Ureter (tissue), 1 donor: ENCODE measurements around the gene C12orf57. TPM values are rescaled to one million over a fixed set of nuclear protein-coding genes. Genes with fewer than 3 reads are reported as not detected.

Source experiments
- DNase-seq: peaks from one replicate; pipeline ENCODE4 v3.0.0-alpha.2; 2020; ENCODE audit warnings: low spot score
- total RNA-seq: library from RNA; stranded (reverse); gene quantifications from one replicate; pipeline ENCODE4 v1.2.4, GENCODE V29; 2023
- donor health status: DM: yes; HTN: yes; CAD: no.

C12orf57 gene
- total RNA-seq, 1 donor from 2014 or later = 172 TPM

DNA sequence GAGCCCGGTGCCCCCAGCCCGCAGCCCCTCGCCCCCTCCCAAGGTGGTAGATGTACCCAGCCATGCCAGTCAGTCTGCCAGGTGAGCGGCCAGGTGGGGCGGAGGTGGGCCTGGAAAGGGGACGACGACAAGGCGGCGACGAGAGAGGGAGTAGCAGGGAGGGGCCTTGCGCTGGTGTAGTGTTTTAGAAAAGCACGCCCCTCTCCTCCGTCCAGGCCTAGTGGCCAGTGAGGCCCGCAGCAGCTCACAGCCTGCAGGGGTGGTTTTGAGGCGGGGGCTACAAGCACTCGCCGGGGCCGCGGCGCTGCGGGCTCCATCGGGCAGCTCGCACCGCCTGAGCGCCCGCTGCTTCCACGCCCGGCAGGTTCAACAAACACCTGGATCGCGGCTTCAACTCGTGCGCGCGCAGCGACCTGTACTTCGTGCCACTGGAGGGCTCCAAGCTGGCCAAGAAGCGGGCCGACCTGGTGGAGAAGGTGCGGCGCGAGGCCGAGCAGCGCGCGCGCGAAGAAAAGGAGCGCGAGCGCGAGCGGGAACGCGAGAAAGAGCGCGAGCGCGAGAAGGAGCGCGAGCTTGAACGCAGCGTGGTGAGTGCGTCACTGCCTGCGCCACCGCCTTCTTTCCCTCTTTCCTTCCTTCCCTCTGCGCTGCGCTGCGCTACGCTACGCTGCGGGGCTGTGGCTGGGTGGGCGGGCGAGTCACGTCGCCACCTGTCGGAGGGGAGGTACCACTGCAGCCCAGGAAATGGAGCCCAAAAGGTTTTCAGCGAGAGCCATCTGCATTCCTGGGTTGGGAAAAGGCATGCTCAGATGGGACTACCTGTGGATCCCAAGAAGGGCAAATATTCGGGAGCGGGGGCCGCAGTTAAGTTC lies 6.1 kb upstream of the C12orf57 start:
- peak; percentile 95 for DNase-seq

DNA sequence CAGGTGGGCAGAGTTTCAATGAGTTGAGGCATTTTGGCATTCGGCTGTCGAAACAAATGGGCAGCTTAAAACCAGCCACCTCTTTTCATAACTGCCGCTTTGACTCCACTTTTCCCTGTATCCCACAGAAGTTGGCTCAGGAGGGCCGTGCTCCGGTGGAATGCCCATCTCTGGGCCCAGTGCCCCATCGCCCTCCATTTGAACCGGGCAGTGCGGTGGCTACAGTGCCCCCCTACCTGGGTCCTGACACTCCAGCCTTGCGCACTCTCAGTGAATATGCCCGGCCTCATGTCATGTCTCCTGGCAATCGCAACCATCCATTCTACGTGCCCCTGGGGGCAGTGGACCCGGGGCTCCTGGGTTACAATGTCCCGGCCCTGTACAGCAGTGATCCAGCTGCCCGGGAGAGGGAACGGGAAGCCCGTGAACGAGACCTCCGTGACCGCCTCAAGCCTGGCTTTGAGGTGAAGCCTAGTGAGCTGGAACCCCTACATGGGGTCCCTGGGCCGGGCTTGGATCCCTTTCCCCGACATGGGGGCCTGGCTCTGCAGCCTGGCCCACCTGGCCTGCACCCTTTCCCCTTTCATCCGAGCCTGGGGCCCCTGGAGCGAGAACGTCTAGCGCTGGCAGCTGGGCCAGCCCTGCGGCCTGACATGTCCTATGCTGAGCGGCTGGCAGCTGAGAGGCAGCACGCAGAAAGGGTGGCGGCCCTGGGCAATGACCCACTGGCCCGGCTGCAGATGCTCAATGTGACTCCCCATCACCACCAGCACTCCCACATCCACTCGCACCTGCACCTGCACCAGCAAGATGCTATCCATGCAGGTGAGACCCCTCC lies 5.2 kb upstream of the C12orf57 start:
- DNase-seq = peak; percentile 61

DNA sequence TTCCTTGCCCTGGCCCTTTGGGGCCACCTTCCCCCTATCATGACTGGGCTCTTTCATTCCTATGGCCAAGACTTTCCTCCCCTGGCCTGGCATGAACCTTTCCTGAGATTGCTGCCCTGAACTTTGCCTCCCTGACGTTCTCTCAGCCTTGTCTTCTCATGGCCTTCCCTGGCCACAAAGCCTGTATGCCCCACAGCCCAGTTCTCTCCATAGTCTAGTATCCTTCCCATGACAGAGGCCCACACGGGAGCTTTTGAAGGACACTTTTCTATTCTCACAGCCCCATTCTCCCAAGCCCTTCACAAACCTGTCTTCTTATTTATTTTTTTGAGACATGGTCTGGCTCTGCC lies 4.7 kb upstream of the C12orf57 start:
- no peak for DNase-seq

DNA sequence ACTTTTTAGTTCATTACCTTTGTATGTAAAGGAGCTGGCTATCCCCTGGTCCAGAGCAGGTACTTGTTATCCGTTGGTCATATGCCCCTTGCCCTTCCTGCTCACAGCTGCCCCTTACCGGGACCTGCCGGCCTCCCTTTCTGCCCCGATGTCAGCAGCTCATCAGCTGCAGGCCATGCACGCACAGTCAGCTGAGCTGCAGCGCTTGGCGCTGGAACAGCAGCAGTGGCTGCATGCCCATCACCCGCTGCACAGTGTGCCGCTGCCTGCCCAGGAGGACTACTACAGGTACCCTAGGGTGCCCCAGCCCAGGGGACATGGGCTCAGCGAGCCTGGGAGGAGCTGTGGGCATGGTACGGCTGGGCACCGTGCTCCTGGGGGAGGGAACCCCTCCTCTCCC lies 2.6 kb upstream of the C12orf57 start:
- DNase-seq = no peak

DNA sequence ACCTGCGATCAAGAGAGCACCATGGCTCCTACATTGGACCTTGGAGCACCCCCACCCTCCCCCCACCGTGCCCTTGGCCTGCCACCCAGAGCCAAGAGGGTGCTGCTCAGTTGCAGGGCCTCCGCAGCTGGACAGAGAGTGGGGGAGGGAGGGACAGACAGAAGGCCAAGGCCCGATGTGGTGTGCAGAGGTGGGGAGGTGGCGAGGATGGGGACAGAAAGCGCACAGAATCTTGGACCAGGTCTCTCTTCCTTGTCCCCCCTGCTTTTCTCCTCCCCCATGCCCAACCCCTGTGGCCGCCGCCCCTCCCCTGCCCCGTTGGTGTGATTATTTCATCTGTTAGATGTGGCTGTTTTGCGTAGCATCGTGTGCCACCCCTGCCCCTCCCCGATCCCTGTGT lies 2.0 kb upstream of the C12orf57 start:
- DNase-seq = no peak

DNA sequence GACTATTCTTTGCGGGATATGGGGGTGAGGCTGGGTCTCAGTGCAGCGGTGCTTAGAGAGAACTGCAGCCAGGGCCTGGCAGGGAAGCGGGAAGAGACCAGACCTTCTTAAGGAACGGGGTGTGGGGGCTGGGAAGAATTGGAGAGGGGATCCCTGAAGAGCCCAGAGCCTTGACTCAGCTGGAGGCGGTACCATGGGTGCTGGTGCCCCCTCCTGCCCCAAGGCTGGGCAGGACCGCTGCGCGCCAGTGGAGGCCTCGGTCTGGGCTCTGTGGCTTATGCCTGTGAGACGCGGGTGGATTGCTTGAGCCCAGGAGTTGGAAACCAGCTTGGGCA lies 1.5 kb upstream of the C12orf57 start:
- no peak for DNase-seq

DNA sequence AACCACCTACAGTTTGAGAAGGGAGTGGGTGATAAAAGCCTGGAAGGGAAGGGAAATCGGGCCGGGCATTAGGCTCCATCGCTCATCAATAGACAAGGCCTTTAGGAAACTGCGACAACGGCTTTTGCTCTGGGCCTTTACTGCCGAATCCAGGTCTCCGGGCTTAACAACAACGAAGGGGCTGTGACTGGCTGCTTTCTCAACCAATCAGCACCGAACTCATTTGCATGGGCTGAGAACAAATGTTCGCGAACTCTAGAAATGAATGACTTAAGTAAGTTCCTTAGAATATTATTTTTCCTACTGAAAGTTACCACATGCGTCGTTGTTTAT lies 467 bp upstream of the C12orf57 start:
- DNase-seq = peak; percentile 88

DNA sequence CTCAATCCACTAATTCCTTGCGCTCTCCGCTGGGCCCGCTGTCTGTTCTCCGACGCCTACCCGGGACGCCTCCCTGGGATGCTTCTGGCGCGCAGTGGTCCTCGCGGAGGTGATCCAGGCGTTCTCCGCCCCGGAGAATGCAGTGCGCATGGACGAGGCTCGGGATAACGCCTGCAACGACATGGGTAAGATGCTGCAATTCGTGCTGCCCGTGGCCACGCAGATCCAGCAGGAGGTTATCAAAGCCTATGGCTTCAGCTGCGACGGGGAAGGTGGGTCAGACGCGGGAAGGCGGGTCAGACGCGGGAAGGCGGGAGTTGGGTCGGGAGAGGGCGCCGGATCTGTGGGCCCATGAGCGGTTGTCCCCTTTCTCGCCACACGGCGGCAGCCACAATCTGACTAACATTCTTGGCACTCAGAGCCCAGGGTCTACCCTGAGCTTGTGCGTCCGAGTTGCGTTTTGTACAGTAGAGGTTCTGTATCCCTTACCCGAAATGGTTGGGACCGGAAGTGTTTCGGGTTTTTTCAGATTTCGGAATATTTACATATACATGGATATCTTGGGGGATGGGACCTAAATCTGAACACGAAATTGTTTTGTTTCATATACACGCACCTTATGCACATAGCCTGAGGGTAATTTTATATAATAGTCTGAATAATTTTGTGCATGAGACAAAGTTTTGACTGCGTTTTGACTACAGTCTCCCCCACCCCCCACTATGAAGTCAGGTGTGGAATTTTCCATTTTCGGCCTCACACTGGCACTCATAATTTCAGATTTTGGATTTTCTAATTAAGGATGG lies 762 bp downstream of the C12orf57 start:
- peak; percentile 96 for DNase-seq

DNA sequence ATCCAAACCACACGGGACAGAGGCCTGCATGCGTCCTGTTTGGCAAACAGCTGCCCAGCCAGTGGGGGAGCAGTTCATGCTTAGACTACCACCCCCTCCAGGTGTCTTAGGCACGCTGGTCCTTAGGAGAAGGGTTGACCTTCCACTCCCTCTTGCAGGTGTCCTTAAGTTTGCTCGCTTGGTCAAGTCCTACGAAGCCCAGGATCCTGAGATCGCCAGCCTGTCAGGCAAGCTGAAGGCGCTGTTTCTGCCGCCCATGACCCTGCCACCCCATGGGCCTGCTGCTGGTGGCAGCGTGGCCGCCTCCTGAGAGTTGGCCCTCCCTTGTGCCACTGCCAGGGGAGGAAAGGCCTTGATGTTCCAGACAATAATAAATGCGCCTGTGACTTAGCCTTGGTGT lies 1.8 kb downstream of the C12orf57 start:
- DNase-seq = no peak

DNA sequence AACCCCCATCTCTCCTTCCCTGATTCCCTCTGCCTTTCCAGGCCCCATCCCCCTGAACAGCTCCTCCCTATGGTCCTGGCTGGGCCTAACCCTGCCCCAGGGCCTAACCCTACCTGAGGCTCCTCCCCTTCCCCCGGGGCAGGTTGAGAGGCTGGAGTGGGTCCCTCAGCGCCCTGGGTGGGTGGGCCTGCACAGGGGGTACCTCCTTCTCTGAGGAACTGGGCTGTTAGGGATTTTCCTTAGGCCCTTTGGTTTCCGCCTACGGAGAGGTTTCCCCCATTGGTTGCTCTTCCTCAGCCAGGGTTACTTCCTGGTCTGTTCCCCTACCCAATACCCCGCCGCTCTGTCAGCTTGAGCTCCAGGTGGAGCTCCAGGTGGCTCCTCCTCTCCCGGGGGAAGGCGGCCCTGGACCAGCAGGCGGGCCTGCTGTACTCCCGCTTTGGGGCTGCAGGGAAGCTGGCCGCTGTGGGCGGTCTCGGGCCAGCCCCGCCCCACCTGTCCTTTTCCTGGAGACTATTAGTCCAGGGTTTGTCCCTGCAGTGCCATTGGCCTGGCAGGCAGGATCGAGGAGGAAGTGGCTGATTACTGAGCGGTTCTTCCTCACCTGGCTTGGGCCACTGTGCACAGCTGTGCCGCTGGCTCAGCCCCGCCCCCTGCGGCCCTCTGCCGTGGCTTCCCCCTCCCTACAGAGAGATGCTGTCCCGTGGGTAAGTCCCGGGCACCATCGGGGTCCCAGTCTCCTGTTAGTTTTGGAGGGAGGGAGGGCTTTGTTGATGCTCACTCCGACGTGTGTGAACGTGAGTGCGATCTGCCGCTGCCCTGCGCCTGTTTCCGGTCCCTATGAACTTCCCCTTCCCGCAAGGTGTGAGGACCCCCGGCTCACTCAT lies 2.5 kb downstream of the C12orf57 start:
- peak; percentile 93 for DNase-seq

DNA sequence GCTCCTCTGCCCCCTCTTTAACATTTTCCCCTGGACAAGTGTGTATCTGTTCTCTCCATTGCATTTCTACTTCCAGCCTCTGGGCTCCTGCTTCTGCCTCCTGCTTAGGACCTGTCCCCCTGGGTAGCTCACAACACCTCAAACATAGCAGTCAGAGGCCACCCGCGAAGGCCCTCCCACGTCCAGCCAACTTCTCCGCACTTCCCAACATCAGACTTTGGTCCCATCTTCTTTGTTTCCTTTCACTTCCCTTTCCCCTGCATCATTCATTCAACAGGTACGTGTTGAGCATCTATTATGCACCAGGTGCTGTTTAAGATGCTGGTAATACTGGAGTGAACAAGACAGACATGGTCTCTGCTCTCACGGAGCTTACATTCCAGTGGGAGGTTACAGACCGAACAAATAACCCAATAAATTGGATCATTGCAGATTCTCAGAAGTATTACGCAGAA lies 3.1 kb downstream of the C12orf57 start:
- DNase-seq = no peak

DNA sequence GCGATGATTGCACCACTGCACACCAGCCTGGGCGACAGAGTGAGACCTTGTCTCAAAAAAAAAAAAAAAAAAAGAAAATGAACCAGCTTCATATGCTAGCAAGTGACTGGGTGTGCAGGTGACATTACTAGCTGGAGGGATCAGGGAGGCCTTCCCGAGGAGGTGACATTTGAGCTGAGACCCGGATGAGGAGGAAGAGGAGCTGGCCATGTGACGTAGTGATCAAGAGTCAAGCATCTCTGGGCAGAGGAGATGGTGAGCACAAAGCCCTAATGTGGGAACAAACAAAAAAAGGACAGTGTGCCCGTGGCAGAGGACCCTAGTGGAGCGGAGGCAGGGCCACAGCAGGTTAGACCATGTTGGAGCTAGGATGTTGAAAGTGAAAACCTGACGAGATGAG lies 3.8 kb downstream of the C12orf57 start:
- no peak for DNase-seq

DNA sequence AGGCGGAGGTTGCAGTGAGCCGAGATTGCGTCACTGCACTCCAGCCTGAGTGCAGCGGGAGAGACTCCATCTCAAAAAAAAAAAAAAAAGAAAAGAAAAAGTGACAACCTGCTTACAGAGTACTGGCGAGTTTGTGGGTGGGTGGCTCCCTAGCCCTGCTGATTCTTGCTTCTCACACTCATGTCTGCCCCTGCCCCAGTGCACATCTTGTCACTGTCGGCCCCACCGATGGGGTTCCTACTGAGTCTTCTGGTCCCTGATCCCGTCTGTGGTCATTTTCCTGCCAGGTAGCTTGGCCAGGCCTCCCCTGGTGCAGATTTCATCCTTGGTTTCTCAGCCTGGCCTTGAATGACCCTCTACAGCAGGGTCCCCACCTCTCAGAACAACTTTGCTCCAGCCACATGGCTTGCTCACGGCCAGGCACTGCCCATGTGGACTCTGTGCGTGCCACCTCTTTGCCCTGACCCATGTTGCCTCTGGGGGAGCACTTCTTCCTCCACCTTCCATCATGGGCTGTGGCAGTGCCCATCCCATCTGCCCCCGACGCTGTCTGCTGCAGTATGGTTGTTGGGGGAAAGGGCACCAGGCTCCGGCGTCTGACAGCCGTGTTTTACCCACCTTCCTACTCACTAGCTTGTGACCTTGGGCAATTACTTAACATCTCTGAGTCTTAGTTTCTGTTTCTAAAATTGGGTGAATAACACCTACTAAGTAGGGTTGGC lies 5.2 kb downstream of the C12orf57 start:
- DNase-seq = no peak

DNA sequence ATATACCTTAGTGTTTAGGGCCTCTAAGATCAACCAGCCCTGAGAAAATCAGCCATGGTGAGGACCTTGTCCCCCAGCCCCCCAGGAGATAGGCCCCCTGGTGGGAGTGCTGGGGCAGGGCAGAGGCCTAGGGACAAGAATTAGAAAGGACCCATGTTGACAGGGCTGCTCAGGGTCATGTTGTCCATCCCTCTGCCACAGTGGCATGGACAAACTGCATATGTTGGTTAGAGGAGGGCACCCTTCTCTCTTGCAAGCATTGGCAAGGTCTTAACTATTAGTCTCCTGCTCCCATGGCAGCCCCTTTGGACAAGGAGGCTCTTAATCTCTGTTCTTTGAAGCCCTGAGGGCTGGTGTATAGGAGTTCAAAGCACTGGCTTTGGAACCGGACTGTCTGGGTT lies 6.6 kb downstream of the C12orf57 start:
- no peak for DNase-seq

DNA sequence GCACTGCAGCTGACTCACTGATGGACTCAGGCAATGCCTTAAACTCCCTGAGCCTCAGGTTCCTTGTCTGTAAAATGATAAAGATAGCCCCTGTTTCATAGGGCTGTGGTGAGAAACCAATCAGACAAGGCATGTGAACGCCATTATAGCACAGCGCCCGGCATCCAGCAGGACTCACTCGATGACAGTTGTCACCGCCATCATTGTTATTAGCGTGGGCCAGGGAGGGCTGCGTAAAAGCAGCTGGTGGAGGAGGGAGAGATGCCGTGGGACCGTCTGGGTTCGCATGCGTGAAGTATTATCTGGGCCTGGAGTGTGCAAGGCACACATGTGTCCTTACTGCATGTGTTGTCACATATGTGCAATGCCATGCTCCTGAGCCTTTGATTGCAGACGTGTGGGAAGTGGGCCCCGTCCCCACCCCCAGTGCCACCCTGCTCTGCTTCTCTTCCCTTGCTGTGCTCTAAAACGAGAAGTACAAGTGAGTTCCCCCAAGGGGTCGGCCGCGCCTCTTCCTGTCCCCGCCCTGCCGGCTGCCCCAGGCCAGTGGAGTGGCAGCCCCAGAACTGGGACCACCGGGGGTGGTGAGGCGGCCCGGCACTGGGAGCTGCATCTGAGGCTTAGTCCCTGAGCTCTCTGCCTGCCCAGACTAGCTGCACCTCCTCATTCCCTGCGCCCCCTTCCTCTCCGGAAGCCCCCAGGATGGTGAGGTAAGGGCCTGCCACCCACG lies 7.2 kb downstream of the C12orf57 start, which contains the start of gene PTPN6:
Gene PTPN6 (plus strand): TSS at position 546 of the 730 bp plus-strand sequence. CDS start 157 bp downstream, at position 703.
- peak; percentile 53 for DNase-seq

DNA sequence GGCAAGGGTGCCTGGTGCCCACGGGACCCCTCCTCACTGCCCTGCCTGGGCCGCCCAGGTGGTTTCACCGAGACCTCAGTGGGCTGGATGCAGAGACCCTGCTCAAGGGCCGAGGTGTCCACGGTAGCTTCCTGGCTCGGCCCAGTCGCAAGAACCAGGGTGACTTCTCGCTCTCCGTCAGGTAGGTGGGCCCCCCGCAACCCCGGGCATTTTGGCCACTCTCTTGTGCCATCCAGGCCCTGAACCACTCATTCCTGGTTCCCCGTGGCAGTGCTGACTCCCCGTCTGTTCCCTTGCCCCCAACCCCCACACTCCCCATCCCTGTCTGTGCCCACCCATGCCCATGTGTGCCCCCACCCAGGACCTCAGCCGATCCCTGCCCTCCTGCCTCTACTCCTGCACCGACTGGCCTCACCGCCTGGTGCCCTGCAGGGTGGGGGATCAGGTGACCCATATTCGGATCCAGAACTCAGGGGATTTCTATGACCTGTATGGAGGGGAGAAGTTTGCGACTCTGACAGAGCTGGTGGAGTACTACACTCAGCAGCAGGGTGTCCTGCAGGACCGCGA lies 7.8 kb downstream of the C12orf57 start:
- no peak for DNase-seq

DNA sequence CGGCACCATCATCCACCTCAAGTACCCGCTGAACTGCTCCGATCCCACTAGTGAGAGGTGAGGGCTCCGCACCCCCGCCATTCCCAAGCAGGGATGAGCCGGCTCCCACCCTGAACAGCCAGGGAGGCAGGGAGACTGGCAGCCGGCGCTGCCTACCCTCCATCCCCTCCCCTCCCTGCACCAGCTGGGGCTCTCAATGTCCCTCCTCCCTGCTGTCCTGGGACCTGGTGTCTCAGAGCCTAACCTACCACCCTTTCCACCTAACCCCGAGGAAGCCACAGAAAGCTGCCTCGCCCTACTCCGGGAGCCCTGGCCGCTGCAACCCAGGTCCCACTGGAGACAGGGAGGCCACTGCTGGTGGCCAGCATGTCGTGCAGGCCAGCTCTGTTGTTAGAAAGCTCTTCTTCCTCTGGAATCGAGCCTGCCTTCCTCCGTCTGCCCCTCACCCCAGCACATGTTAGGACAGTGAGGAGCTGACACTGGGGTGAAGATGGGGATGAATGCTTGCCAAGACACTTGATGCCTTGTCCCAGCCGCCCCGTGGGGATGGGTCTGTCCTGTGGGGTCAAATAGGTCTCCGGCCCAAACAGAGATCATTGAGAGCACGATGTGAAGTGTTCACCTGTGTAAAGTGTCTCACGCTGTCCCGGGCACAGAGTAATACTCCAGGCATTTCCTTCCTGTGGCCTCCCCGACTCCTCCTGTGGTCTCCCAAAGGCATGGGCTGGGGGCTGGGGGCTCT lies 8.5 kb downstream of the C12orf57 start:
- DNase-seq = no peak

DNA sequence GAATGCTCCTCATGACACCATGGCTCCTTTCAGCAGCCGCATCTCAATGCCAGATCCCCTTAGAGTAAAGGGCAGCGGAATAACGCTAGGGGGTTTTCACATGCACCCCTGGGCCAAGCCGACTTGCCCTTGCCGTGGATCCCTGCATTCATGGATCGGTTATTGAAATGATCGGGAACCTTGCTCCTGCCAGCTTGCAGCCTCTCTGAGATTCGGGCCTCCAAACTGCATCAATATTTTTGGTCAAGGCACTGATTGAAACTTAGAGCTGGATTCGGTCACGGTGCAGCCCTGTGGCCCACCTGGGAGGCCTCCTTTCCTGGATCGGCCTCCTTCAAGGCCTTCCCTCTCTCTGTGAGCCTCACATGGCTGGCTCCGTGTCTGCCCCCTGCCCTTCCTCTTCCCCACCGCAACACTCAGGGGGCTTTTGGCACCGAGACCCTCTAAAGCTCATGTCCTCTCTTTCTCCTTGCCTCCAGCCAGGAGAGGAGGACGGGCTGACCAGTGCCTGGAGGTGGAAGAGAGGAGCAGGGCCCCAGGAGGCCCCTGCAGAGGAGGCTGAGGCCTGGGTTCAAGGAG lies 9.1 kb downstream of the C12orf57 start:
- DNase-seq = no peak
